DND-41 (cell line): ENCODE measurements around the gene CEBPB.
A peak's percentile ranks its signal among the peaks of the same experiment; 100 is the strongest.
"Not testable (repeated sequence)": the region's sequence is repeated elsewhere in the genome, so short reads cannot be mapped to it uniquely, and the experiment has no call there.

ENCODE experiments used
- ATAC-seq: fragments of 200-7000 bp; cut with Tn5 transposase; 3 replicates; pipeline ENCODE4 v1.9.1; 2021; ENCODE audit warnings: low read depth; ENCODE audit not compliant: insufficient read depth
- DNase-seq: peaks from one replicate; pipeline ENCODE4 v3.0.0-alpha.2; 2020
- H2AFZ ChIP-seq: 2 replicates; pipeline ENCODE4 v1.6.0; 2012; ENCODE audit warnings: low read depth, low read length
- H3K27ac ChIP-seq: 2 replicates; pipeline ENCODE4 v1.5.1; 2012; ENCODE audit warnings: low read length, inconsistent platforms
- H3K27me3 ChIP-seq: fragments of 200-600 bp; sonication (generic); 2 replicates; pipeline ENCODE4 v1.6.0; 2012; ENCODE audit warnings: low read length, mild to moderate bottlenecking, inconsistent platforms; ENCODE audit not compliant: insufficient read depth, poor library complexity
- H3K36me3 ChIP-seq: 2 replicates; pipeline ENCODE4 v1.5.1; 2012; ENCODE audit warnings: low read length, inconsistent platforms; ENCODE audit not compliant: insufficient read depth
- H3K4me1 ChIP-seq: 2 replicates; pipeline ENCODE4 v1.5.1; 2012; ENCODE audit warnings: mild to moderate bottlenecking, low read length; ENCODE audit not compliant: insufficient read depth
- H3K4me2 ChIP-seq: 2 replicates; pipeline ENCODE4 v1.6.0; 2012; ENCODE audit warnings: mild to moderate bottlenecking, moderate library complexity, low read length, inconsistent platforms; ENCODE audit not compliant: insufficient read depth
- H3K4me3 ChIP-seq, 2 experiments: fragments of 200-600 bp in 1 of 2; shearing (Covaris generic) in 1 of 2; 2 replicates each; pipeline ENCODE4 v1.5.1; 2012 to 2016; ENCODE audit warnings: inconsistent platforms in 2 of 2, low read length in 2 of 2, mild to moderate bottlenecking in 2 of 2, low read depth in 1 of 2, moderate library complexity in 1 of 2
- H3K79me2 ChIP-seq: 2 replicates; pipeline ENCODE4 v1.6.0; 2012; ENCODE audit warnings: low read length, inconsistent platforms; ENCODE audit not compliant: insufficient read depth
- H3K9ac ChIP-seq: 2 replicates; pipeline ENCODE4 v1.6.0; 2012; ENCODE audit warnings: low read depth, mild to moderate bottlenecking, inconsistent platforms, low read length, moderate library complexity
- H3K9me3 ChIP-seq: 2 replicates; pipeline ENCODE4 v1.5.1; 2012; ENCODE audit warnings: low read length, moderate library complexity, mild to moderate bottlenecking, inconsistent platforms; ENCODE audit not compliant: insufficient read depth, severe bottlenecking
- H4K20me1 ChIP-seq: 2 replicates; pipeline ENCODE4 v1.6.0; 2012; ENCODE audit warnings: low read length; ENCODE audit not compliant: insufficient read depth
- EZH2 ChIP-seq: IDR thresholded peaks from 3 replicates; pipeline ENCODE4 v1.6.1; 2012; ENCODE audit warnings: borderline replicate concordance, low read depth, mild to moderate bottlenecking, moderate library complexity, low read length, inconsistent platforms; ENCODE audit not compliant: severe bottlenecking
- TF ChIP-seq, protein P1 (sequence below): IDR thresholded peaks from 2 replicates; pipeline ENCODE4 v1.5.1; 2012; ENCODE audit warnings: borderline replicate concordance, low read length, moderate library complexity, mild to moderate bottlenecking; ENCODE audit not compliant: poor library complexity, severe bottlenecking; ENCODE audit errors: extremely low read depth

The CEBPB gene

GRCh38 chr20:50152394-50153152, 38.1 kb upstream of the CEBPB start:
- no peaks in the 10 kb centered on the region for H3K9me3 ChIP-seq
- ATAC-seq, result no peak
- H2AFZ ChIP-seq, result peak overlapping the region; percentile 55
- H4K20me1 ChIP-seq, result peaks cover 16% of the 10 kb centered on the region; the same call in 1 of the 2 replicates
- H3K4me3 ChIP-seq, result peak overlapping the region; percentile 84 to 92; a peak in 3 of 4 replicates
- TF ChIP-seq EZH2, result no peak
- TF ChIP-seq, protein P1, sequence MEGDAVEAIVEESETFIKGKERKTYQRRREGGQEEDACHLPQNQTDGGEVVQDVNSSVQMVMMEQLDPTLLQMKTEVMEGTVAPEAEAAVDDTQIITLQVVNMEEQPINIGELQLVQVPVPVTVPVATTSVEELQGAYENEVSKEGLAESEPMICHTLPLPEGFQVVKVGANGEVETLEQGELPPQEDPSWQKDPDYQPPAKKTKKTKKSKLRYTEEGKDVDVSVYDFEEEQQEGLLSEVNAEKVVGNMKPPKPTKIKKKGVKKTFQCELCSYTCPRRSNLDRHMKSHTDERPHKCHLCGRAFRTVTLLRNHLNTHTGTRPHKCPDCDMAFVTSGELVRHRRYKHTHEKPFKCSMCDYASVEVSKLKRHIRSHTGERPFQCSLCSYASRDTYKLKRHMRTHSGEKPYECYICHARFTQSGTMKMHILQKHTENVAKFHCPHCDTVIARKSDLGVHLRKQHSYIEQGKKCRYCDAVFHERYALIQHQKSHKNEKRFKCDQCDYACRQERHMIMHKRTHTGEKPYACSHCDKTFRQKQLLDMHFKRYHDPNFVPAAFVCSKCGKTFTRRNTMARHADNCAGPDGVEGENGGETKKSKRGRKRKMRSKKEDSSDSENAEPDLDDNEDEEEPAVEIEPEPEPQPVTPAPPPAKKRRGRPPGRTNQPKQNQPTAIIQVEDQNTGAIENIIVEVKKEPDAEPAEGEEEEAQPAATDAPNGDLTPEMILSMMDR, result peak; percentile 24
- H3K27me3 ChIP-seq, result no peaks in the 10 kb centered on the region
- DNase-seq, result no peak
- H3K4me2 ChIP-seq, result peak overlapping the region; percentile 94
- peaks cover 64% of the 10 kb centered on the region for H3K79me2 ChIP-seq
- H3K9ac ChIP-seq, result peak overlapping the region; percentile 95
- H3K27ac ChIP-seq, result peak overlapping the region; percentile 79
- H3K4me1 ChIP-seq, result peaks cover 60% of the 10 kb centered on the region
- H3K36me3 ChIP-seq, result peaks cover 36% of the 10 kb centered on the region

- peaks cover 54% of the 10 kb centered on the region for H3K4me1 ChIP-seq
- H3K9me3 ChIP-seq, result no peaks in the 10 kb centered on the region
- peak overlapping the region; percentile 79 for H3K27ac ChIP-seq
- no peak for TF ChIP-seq EZH2
- TF ChIP-seq, protein P1, result no peak
- peaks cover 58% of the 10 kb centered on the region for H3K79me2 ChIP-seq
- peaks cover 16% of the 10 kb centered on the region; the same call in 1 of the 2 replicates for H4K20me1 ChIP-seq
- no peaks in the 10 kb centered on the region for H3K27me3 ChIP-seq
- no peak for ATAC-seq
- peaks cover 30% of the 10 kb centered on the region for H3K36me3 ChIP-seq
- peak overlapping the region; percentile 94 for H3K4me2 ChIP-seq
- peak overlapping the region; percentile 95 for H3K9ac ChIP-seq
- peak overlapping the region; percentile 84 to 92; a peak in 3 of 4 replicates for H3K4me3 ChIP-seq
- peak overlapping the region; percentile 55 for H2AFZ ChIP-seq
- no peak for DNase-seq
These were observed 37.5 kb upstream of the CEBPB start for GRCh38 chr20:50153153-50153499.

DNA sequence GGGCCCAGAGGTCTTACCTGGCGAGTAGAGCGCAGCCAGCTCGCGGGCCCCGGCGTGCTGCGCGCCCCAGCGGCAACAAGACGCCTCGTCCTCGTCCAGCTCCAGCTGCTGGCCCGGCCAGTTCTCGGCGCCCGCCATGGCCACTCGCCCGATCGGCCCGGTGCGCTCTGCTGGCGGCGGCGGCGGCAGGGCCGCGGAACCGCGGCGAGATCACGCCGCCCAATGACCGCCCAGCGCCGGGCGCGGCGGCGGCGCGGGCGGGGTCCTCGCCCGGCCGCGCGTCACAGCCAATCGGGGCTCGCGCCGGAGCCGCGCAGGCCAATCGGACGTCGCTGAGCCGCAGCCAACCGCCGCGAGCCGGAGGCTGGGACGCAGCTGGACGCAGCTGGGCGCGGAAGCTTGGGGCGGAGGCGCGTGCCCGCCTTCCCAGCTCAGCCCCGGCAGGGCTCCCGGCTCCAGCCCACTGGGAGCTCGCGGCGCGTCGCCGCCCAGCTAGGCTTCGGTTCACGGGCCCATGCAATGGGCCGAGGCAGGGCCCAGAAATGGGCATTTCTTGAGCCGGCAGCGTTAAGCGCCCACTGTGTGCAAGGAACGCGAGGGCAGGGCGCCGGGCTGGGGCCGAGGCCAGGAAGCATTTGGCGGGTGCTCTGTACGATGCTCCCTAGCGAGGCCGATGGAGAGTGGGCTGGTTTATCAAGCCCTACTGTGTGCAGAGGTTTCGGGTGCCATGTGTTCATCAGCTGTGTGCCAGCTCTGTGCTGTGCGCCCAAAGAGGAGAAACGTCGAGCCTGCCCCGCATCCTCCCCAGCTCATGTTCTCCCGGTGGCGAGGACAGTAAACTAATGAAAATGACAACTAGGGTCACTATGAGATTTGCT, 36.9 kb upstream of the CEBPB start, which contains the start of gene PEDS1:
Gene PEDS1, minus strand, starts transcription at position 224 of the 878 bp plus-strand sequence. Its CDS starts 86 bp downstream, at position 138.
- no peak for TF ChIP-seq EZH2
- TF ChIP-seq, protein P1, result peak; percentile 26
- peak within 1 kb of the TSS; percentile 84 to 92; a peak in 3 of 4 replicates for H3K4me3 ChIP-seq
- peaks cover 25% of the 10 kb centered on the region for H3K36me3 ChIP-seq
- H3K4me1 ChIP-seq, result peaks cover 48% of the 10 kb centered on the region
- peak within 1 kb of the TSS; percentile 94 for H3K4me2 ChIP-seq
- ATAC-seq, result peak; percentile 95
- DNase-seq, result peak; percentile 88
- peak within 1 kb of the TSS; percentile 86 for H3K27ac ChIP-seq
- H3K79me2 ChIP-seq, result peaks cover 52% of the 10 kb centered on the region
- peak within 1 kb of the TSS; percentile 96 for H2AFZ ChIP-seq
- peak within 1 kb of the TSS; percentile 95 for H3K9ac ChIP-seq
- no peaks in the 10 kb centered on the region for H3K27me3 ChIP-seq
- no peaks in the 10 kb centered on the region for H3K9me3 ChIP-seq
- H4K20me1 ChIP-seq, result peaks cover 16% of the 10 kb centered on the region; the same call in 1 of the 2 replicates

DNA sequence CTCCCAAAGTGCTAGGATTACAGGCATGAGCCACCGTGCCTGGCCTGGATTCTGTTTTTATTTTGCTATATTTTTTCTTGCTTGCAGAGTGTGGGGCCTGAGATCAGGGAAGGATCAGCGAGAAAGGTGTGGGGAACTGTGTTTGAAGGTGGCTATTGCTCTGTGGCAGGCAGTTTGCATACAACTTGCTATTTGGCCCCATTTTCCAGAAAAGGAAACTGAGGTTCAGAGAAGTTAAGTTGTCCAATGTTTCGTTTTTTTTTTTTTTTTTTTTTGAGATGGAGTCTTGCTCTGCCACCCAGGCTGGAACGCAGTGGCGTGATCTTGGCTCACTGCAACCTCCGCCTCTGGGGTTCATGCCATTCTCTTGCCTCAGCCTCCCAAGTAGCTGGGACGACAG, 29.1 kb upstream of the CEBPB start:
- H3K9me3 ChIP-seq, H3K4me2 ChIP-seq: not testable (repeated sequence)

More for the DNA sequence above, 29.1 kb upstream of the CEBPB start:
- not testable (repeated sequence) for ATAC-seq, H3K9ac ChIP-seq, H3K79me2 ChIP-seq, DNase-seq, H3K36me3 ChIP-seq, H3K4me3 ChIP-seq, H3K27ac ChIP-seq, H3K27me3 ChIP-seq, H2AFZ ChIP-seq, H4K20me1 ChIP-seq
- peaks cover 10% of the 10 kb centered on the region for H3K4me1 ChIP-seq
